Prostate gland (tissue), 2 donors: ENCODE measurements around the gene CRIM1.

Source experiments
- CTCF ChIP-seq, 4 experiments: fragments of 200-600 bp in 2 of 4; fragments of 450-650 bp in 2 of 4; sonication (generic) in 2 of 4; IDR thresholded peaks; 1 replicate in 3 of 4; 2 replicates in 1 of 4; pipeline ENCODE4 v1.5.1; 2016 to 2019; ENCODE audit warnings: antibody characterized with exemption in 4 of 4, mild to moderate bottlenecking in 2 of 4, moderate library complexity in 2 of 4
- POLR2AphosphoS5 ChIP-seq: sonication (generic); formaldehyde crosslinking; IDR thresholded peaks from one replicate; pipeline ENCODE4 v1.6.1; 2017; ENCODE audit warnings: antibody characterized with exemption

GRCh38 chr2:36438449-36438977 lies 82.9 kb downstream of the CRIM1 start:
- TF ChIP-seq CTCF (IDR thresholded peaks at IDR 0.05): no peak
- peak; percentile 16 for TF ChIP-seq POLR2AphosphoS5
